Measurements from ENCODE around the gene PHAX. TPM values are rescaled to one million over a fixed set of nuclear protein-coding genes. Genes with fewer than 3 reads are reported as not detected.

Gene PHAX
- total RNA-seq, 1 experiment from 2014 or later, result 30.6 TPM

DNA sequence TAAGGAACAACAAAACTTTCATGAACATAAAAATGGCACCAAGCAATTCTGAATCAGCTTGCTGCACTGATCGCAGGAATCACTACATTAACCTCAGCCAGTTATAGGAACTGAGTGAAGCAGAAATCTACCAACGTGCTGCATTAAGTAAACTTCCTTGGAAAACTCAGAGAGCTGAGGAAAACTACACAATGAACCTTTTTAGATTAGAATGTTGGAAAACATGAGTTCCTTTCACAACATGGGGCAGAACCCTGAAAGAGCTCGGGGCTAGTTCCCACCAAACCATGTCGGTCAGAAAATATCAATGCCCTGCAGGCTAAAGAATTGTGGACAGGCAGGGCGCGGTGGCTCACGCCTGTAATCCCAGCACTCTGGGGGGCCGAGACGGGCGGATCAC, 25.1 kb upstream of the PHAX start:
- Histone ChIP-seq H3K4me2 (no peak overlapping the region), H3K79me2 (ENCODE audit: low read depth) (no peaks in the 10 kb centered on the region), H3K9me2 (ENCODE audit: insufficient read depth) (no peaks in the 10 kb centered on the region), H3K4me1 (replicated peaks; ENCODE audit: insufficient read depth) (no peaks in the 10 kb centered on the region), H3K4me3 (no peak overlapping the region), H3K27ac (no peak overlapping the region), H2AFZ (no peak overlapping the region), H3K27me3 (ENCODE audit: insufficient read depth, low read depth) (no peaks in the 10 kb centered on the region), H3K9me3 (ENCODE audit: insufficient read depth, low read depth) (no peaks in the 10 kb centered on the region), H3K36me3 (ENCODE audit: low read depth) (peaks cover 12% of the 10 kb centered on the region; the same call in 1 of the 2 replicates), H4K20me1 (ENCODE audit: insufficient read depth) (no peaks in the 10 kb centered on the region), H3F3A (ENCODE audit: insufficient read depth, low read depth) (no peaks in the 10 kb centered on the region)
- TF ChIP-seq, protein P1, sequence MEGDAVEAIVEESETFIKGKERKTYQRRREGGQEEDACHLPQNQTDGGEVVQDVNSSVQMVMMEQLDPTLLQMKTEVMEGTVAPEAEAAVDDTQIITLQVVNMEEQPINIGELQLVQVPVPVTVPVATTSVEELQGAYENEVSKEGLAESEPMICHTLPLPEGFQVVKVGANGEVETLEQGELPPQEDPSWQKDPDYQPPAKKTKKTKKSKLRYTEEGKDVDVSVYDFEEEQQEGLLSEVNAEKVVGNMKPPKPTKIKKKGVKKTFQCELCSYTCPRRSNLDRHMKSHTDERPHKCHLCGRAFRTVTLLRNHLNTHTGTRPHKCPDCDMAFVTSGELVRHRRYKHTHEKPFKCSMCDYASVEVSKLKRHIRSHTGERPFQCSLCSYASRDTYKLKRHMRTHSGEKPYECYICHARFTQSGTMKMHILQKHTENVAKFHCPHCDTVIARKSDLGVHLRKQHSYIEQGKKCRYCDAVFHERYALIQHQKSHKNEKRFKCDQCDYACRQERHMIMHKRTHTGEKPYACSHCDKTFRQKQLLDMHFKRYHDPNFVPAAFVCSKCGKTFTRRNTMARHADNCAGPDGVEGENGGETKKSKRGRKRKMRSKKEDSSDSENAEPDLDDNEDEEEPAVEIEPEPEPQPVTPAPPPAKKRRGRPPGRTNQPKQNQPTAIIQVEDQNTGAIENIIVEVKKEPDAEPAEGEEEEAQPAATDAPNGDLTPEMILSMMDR (conservative IDR thresholded peaks at IDR 0.05), result no peak
- no peak for TF ChIP-seq EZH2 (IDR thresholded peaks at IDR 0.05; ENCODE audit: low read depth)
- intact Hi-C loops (cut with micrococcal nuclease; ENCODE audit: unreplicated experiment), result no loop called here
- no peak for DNase-seq
- no TSS peak for BruUV-seq (replicated peaks)
- POLR2A ChIA-PET (ENCODE audit: unreplicated experiment), result no interaction called here
- CTCF ChIA-PET, result no interaction called here

DNA sequence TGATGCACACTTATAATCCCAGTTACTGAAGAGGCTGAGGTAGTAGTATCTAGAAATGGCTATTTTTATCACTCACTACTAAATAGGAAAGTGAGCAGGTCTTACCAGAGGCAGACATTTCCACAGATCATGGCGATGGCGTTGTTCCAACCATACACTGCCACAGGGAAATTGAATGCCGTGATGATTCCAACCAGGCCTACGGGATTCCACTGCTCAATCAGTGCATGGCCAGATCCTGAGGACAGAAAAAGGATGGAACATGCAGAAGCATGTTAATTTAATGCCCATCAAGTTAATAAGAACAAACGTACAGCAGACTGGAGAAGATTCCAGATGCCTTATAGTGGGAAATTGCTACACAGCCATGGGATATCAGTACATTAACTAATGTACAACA, 23.8 kb upstream of the PHAX start:
- H3K9me2 ChIP-seq (ENCODE audit: insufficient read depth), result no peaks in the 10 kb centered on the region
- H3K27ac ChIP-seq, result no peak overlapping the region
- POLR2A ChIA-PET (ENCODE audit: unreplicated experiment), result no interaction called here
- no peaks in the 10 kb centered on the region for H3K9me3 ChIP-seq (ENCODE audit: insufficient read depth, low read depth)
- H4K20me1 ChIP-seq (ENCODE audit: insufficient read depth), result no peaks in the 10 kb centered on the region
- peaks cover 12% of the 10 kb centered on the region; the same call in 1 of the 2 replicates for H3K36me3 ChIP-seq (ENCODE audit: low read depth)
- CTCF ChIA-PET, result no interaction called here
- intact Hi-C loops (cut with micrococcal nuclease; ENCODE audit: unreplicated experiment), result no loop called here
- no TSS peak for BruUV-seq (replicated peaks)
- H3F3A ChIP-seq (ENCODE audit: insufficient read depth, low read depth), result no peaks in the 10 kb centered on the region
- no peaks in the 10 kb centered on the region for H3K79me2 ChIP-seq (ENCODE audit: low read depth)
- H3K4me1 ChIP-seq (replicated peaks; ENCODE audit: insufficient read depth), result no peaks in the 10 kb centered on the region
- DNase-seq, result no peak
- TF ChIP-seq EZH2 (IDR thresholded peaks at IDR 0.05; ENCODE audit: low read depth), result no peak
- TF ChIP-seq, protein P1 (conservative IDR thresholded peaks at IDR 0.05), result no peak
- H3K4me2 ChIP-seq, result no peak overlapping the region
- H2AFZ ChIP-seq, result no peak overlapping the region
- no peaks in the 10 kb centered on the region for H3K27me3 ChIP-seq (ENCODE audit: insufficient read depth, low read depth)
- H3K4me3 ChIP-seq, result no peak overlapping the region

DNA sequence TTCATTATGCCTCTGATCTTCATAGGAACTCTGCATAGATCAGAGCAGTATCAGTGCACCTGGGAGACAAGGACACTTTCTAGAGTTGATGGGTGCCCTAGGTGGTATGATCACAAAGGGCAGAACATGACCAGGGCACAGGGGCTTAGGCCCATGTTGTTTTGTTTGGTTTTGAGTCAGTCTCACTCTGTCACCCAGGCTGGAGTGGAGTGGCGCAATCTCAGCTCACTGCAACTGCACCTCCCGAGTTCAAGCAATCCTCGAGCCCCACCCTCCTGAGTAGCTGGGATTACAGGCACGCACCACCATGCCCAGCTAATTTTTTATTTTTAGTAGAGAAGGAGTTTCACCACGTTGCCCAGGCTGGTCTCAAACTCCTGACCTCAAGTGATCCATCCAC, 23.3 kb upstream of the PHAX start:
- Histone ChIP-seq H3K36me3 (ENCODE audit: low read depth) (peaks cover 12% of the 10 kb centered on the region; the same call in 1 of the 2 replicates), H3F3A (ENCODE audit: insufficient read depth, low read depth) (no peaks in the 10 kb centered on the region), H3K4me1 (replicated peaks; ENCODE audit: insufficient read depth) (no peaks in the 10 kb centered on the region), H4K20me1 (ENCODE audit: insufficient read depth) (no peaks in the 10 kb centered on the region), H3K9me3 (ENCODE audit: insufficient read depth, low read depth) (no peaks in the 10 kb centered on the region), H3K4me2 (no peak overlapping the region), H3K27ac (no peak overlapping the region), H3K4me3 (no peak overlapping the region), H3K79me2 (ENCODE audit: low read depth) (no peaks in the 10 kb centered on the region), H3K9me2 (ENCODE audit: insufficient read depth) (no peaks in the 10 kb centered on the region), H3K27me3 (ENCODE audit: insufficient read depth, low read depth) (no peaks in the 10 kb centered on the region), H2AFZ (no peak overlapping the region)
- ChIA-PET POLR2A (ENCODE audit: unreplicated experiment) (no interaction called here), CTCF (no interaction called here)
- no peak for DNase-seq
- intact Hi-C loops (cut with micrococcal nuclease; ENCODE audit: unreplicated experiment), result no loop called here
- BruUV-seq (replicated peaks), result no TSS peak
- TF ChIP-seq, protein P1 (conservative IDR thresholded peaks at IDR 0.05), result no peak
- TF ChIP-seq EZH2 (IDR thresholded peaks at IDR 0.05; ENCODE audit: low read depth), result no peak
